Measurements from ENCODE around the gene SCAMP2.

SCAMP2 gene

GRCh38 chr15:74829991-74830390 lies 43.2 kb downstream of the SCAMP2 start:
- TF ChIP-seq PATZ1 (CRISPR knock-in tag; IDR thresholded peaks at IDR 0.05; ENCODE audit: borderline replicate concordance) (no peak), CSDC2 (CRISPR knock-in tag; IDR thresholded peaks at IDR 0.05) (no peak), BACH2 (CRISPR knock-in tag; IDR thresholded peaks at IDR 0.05; ENCODE audit: borderline replicate concordance) (no peak), ZC3H10 (CRISPR knock-in tag; IDR thresholded peaks at IDR 0.05) (no peak), CSRNP3 (CRISPR knock-in tag; IDR thresholded peaks at IDR 0.05) (no peak), PPARA (CRISPR knock-in tag; IDR thresholded peaks at IDR 0.05; ENCODE audit: borderline replicate concordance) (no peak), OSR1 (CRISPR knock-in tag; IDR thresholded peaks at IDR 0.05) (no peak), GLIS3 (CRISPR knock-in tag; IDR thresholded peaks at IDR 0.05) (no peak), ZFP30 (CRISPR knock-in tag; IDR thresholded peaks at IDR 0.05) (no peak), TSHZ2 (CRISPR knock-in tag; IDR thresholded peaks at IDR 0.05) (no peak), ZNF565 (CRISPR knock-in tag; conservative IDR thresholded peaks at IDR 0.05; ENCODE audit: low read depth) (no peak), ZNF70 (CRISPR knock-in tag; IDR thresholded peaks at IDR 0.05) (no peak), SNAI2 (CRISPR knock-in tag; IDR thresholded peaks at IDR 0.05) (no peak)
- ATAC-seq, result no peak

GRCh38 chr15:74829486-74829885 lies 43.7 kb downstream of the SCAMP2 start:
- no peak for TF ChIP-seq ZFP30 (CRISPR knock-in tag; IDR thresholded peaks at IDR 0.05)
- TF ChIP-seq RARB (CRISPR knock-in tag; IDR thresholded peaks at IDR 0.05), result no peak
- no peak for TF ChIP-seq GLIS3 (CRISPR knock-in tag; IDR thresholded peaks at IDR 0.05)

DNA sequence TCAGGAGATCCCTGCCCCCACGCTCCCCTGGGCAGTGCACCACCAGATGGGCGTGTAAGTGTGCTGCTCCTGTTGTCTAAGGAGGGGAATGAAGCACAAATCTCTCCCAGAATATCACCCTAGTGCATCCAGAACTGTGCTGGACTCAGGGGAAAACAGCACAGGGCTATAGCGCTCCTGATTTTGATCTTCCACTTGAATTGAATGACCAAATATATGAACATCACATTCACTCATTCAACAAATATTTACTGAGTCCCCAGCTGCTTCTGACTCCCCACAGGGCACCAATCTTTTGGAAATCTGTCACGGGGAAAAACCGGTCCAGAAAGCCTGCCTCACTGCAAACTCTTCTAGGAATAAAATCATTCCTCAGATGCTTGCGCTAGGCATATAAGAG lies 44.3 kb downstream of the SCAMP2 start:
- TF ChIP-seq RARB (CRISPR knock-in tag; IDR thresholded peaks at IDR 0.05), result no peak
- TF ChIP-seq ZNF565 (CRISPR knock-in tag; conservative IDR thresholded peaks at IDR 0.05; ENCODE audit: low read depth), result no peak
- no peak for TF ChIP-seq CREB5 (CRISPR knock-in tag; IDR thresholded peaks at IDR 0.05; ENCODE audit: low read depth)
- no peak for TF ChIP-seq CSRNP3 (CRISPR knock-in tag; IDR thresholded peaks at IDR 0.05)
- TF ChIP-seq CSDC2 (CRISPR knock-in tag; IDR thresholded peaks at IDR 0.05), result no peak
- TF ChIP-seq ZFP3 (CRISPR knock-in tag; IDR thresholded peaks at IDR 0.05), result no peak
- TF ChIP-seq POU6F1 (CRISPR knock-in tag; IDR thresholded peaks at IDR 0.05; ENCODE audit: borderline replicate concordance, low read depth), result no peak
- TF ChIP-seq GLIS3 (CRISPR knock-in tag; IDR thresholded peaks at IDR 0.05), result no peak
- TF ChIP-seq PATZ1 (CRISPR knock-in tag; IDR thresholded peaks at IDR 0.05; ENCODE audit: borderline replicate concordance), result no peak
- TF ChIP-seq BACH2 (CRISPR knock-in tag; IDR thresholded peaks at IDR 0.05; ENCODE audit: borderline replicate concordance), result no peak
- no peak for TF ChIP-seq ZC3H10 (CRISPR knock-in tag; IDR thresholded peaks at IDR 0.05)
- no peak for TF ChIP-seq ZNF8 (CRISPR knock-in tag; IDR thresholded peaks at IDR 0.05)
- no peak for TF ChIP-seq TSHZ2 (CRISPR knock-in tag; IDR thresholded peaks at IDR 0.05)
- ATAC-seq, result no peak

More at GRCh38 chr15:74829486-74829885, 43.7 kb downstream of the SCAMP2 start:
- no peak for ATAC-seq

Data from SK-N-SH treated with all-trans-retinoic acid at 6 μM for 48 hours (cell line).